Keratinocyte (primary cell): ENCODE results near the gene NPAP1. TPM values are rescaled to one million over a fixed set of nuclear protein-coding genes. Genes with fewer than 3 reads are reported as not detected.

Experiments used
- DNase-seq: peaks from one replicate; pipeline ENCODE4 v3.0.0-alpha.2; 2011; ENCODE audit warnings: low read depth, missing footprints, low spot score
- FAIRE-seq: peaks from 2 replicates; lab custom pipeline; 2011; peaks lifted over from hg19 to GRCh38; lab: Jason Lieb, UNC
- H2AFZ ChIP-seq: 2 replicates; pipeline ENCODE4 v1.6.0; 2012; ENCODE audit warnings: low read length, control low read depth, inconsistent platforms; ENCODE audit not compliant: control insufficient read depth
- H3K27ac ChIP-seq: 2 replicates; pipeline ENCODE4 v1.5.1; 2011; ENCODE audit warnings: low read length; ENCODE audit not compliant: control insufficient read depth, insufficient read depth
- H3K27me3 ChIP-seq: 3 replicates; pipeline ENCODE4 v1.6.0; 2011; ENCODE audit warnings: low read length; ENCODE audit not compliant: control insufficient read depth, insufficient read depth; ENCODE audit errors: extremely low read depth
- H3K36me3 ChIP-seq, 2 experiments: 2 replicates in 1 of 2; 3 replicates in 1 of 2; pipeline ENCODE4 v1.5.1; 2011; ENCODE audit warnings: low read length in 2 of 2, mild to moderate bottlenecking in 1 of 2; ENCODE audit not compliant: control insufficient read depth in 2 of 2, insufficient read depth in 2 of 2; ENCODE audit errors: extremely low read depth in 1 of 2
- H3K4me1 ChIP-seq: 3 replicates; pipeline ENCODE4 v1.5.1; 2011; ENCODE audit warnings: low read length; ENCODE audit not compliant: control insufficient read depth, insufficient read depth; ENCODE audit errors: extremely low read depth
- H3K4me2 ChIP-seq: 3 replicates; pipeline ENCODE4 v1.6.0; 2011; ENCODE audit warnings: low read depth, low read length; ENCODE audit not compliant: control insufficient read depth, insufficient read depth; ENCODE audit errors: extremely low read depth
- H3K4me3 ChIP-seq, 3 experiments: fragments of 200-600 bp in 1 of 3; sonication (generic) in 1 of 3; 2 replicates in 2 of 3; 3 replicates in 1 of 3; pipeline ENCODE4 v1.5.1; 2011 to 2016; ENCODE audit warnings: low read length in 3 of 3, mild to moderate bottlenecking in 3 of 3, control low read depth in 2 of 3, inconsistent platforms in 1 of 3, low read depth in 1 of 3, mixed read lengths in 1 of 3, mixed run types in 1 of 3, moderate library complexity in 1 of 3; ENCODE audit not compliant: control insufficient read depth in 2 of 3, insufficient read depth in 2 of 3; ENCODE audit errors: extremely low read depth in 1 of 3
- H3K79me2 ChIP-seq: 2 replicates; pipeline ENCODE4 v1.6.0; 2012; ENCODE audit warnings: low read length; ENCODE audit not compliant: control insufficient read depth, insufficient read depth
- H3K9ac ChIP-seq: 3 replicates; pipeline ENCODE4 v1.6.0; 2011; ENCODE audit warnings: low read length; ENCODE audit not compliant: control insufficient read depth, insufficient read depth; ENCODE audit errors: extremely low read depth
- H3K9me1 ChIP-seq: 3 replicates; pipeline ENCODE4 v1.6.0; 2011; ENCODE audit warnings: low read length; ENCODE audit not compliant: control insufficient read depth, insufficient read depth; ENCODE audit errors: extremely low read depth
- H3K9me3 ChIP-seq: 2 replicates; pipeline ENCODE4 v1.5.1; 2012; ENCODE audit warnings: low read depth, low read length; ENCODE audit not compliant: control insufficient read depth
- H4K20me1 ChIP-seq: 3 replicates; pipeline ENCODE4 v1.6.0; 2011; ENCODE audit warnings: low read length; ENCODE audit not compliant: control insufficient read depth, insufficient read depth; ENCODE audit errors: extremely low read depth
- CTCF ChIP-seq, 3 experiments: IDR thresholded peaks in 1 of 3; conservative IDR thresholded peaks in 1 of 3; optimal IDR thresholded peaks in 1 of 3; 2 replicates in 2 of 3; 3 replicates in 1 of 3; pipeline versions ENCODE3 to v1.5.1; 2011; ENCODE audit warnings: low read length in 3 of 3, mild to moderate bottlenecking in 3 of 3, moderate library complexity in 2 of 3, control low read depth in 1 of 3, inconsistent platforms in 1 of 3; ENCODE audit not compliant: insufficient read depth in 2 of 3; ENCODE audit errors: extremely low read depth in 1 of 3
- EZH2 ChIP-seq: IDR thresholded peaks from one replicate; pipeline ENCODE4 v1.6.1; 2012; ENCODE audit warnings: inconsistent platforms, mild to moderate bottlenecking, low read length, moderate library complexity
- dilution Hi-C: fragments of 300-500 bp; cut with MboI; formaldehyde crosslinking; loops from one replicate; pipeline ENCODE4 v1.7.0; 2020; ENCODE audit warnings: low sequenced_read_pairs; ENCODE audit not compliant: extremely low pct_ligation_motif_present
- polyA plus RNA-seq, 5 experiments: library from polyadenylated mRNA; depleted of rRNA in 3 of 5; stranded (reverse) in 3 of 5; stranded (forward) in 1 of 5; unstranded in 1 of 5; fragments of >200 nt; gene quantifications; 1 replicate in 1 of 5; 2 replicates in 3 of 5; 3 replicates in 1 of 5; pipeline versions ENCODE4 v1.2.1 to v1.2.3, GENCODE V29; 2011 to 2012; ENCODE audit warnings: missing spikeins in 2 of 5, low read depth in 1 of 5, low replicate concordance in 1 of 5

The NPAP1 gene
- polyA plus RNA-seq, 1 donor (not counting 4 experiments of a cell fraction or from before 2014, with no cell fraction given) = not detected

DNA sequence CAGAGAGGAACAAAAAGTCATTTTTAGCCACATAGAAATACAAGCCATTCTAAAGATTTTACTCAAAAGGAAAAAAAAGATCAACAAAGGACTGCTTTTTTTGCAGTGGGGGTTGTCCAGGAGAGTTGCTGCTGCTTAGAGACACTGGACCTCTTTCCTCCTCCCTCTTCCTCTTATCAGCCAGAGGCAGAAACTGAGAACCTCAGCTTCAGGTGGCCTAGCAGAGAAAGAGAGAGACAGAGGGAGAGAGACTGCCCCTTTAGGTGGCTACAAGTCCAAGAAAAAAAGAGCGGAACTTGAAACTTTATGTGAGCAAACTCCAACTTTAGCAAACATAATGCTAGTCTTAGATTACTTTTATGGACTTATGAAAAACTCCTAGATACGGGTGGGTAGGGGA lies 54.2 kb downstream of the NPAP1 start:
- Histone ChIP-seq H2AFZ (no peak overlapping the region), H3K36me3 (no peaks in the 10 kb centered on the region), H3K9ac (no peak overlapping the region), H3K4me3 (no peak overlapping the region), H3K4me1 (no peaks in the 10 kb centered on the region), H3K9me1 (no peaks in the 10 kb centered on the region), H4K20me1 (no peaks in the 10 kb centered on the region), H3K4me2 (no peak overlapping the region), H3K27me3 (no peaks in the 10 kb centered on the region), H3K9me3 (no peaks in the 10 kb centered on the region), H3K79me2 (no peaks in the 10 kb centered on the region), H3K27ac (no peak overlapping the region)
- FAIRE-seq (no peak), DNase-seq (no peak)
- TF ChIP-seq CTCF (optimal IDR thresholded peaks at IDR 0.05 in 1 of 3, IDR thresholded peaks at IDR 0.05 in 1 of 3, conservative IDR thresholded peaks at IDR 0.05 in 1 of 3; ENCODE audit: extremely low read depth in 1 of 3, insufficient read depth in 2 of 3, low read length in 3 of 3) = no peak
- no peak for TF ChIP-seq EZH2
- dilution Hi-C loops = no loop called here
